DOHH2 (cell line): ENCODE results near the gene ATG12.

Experiments used
- CTCF ChIP-seq: fragments of 200-600 bp; sonication (generic); IDR thresholded peaks from one replicate; pipeline ENCODE4 v1.5.1; 2014; ENCODE audit warnings: antibody characterized with exemption, mild to moderate bottlenecking, low read depth, low read length; ENCODE audit not compliant: poor library complexity, severe bottlenecking
- EZH2phosphoT487 ChIP-seq: fragments of 200-600 bp; sonication (generic); IDR thresholded peaks from 2 replicates; pipeline ENCODE4 v1.6.1; 2017; ENCODE audit warnings: borderline replicate concordance, mild to moderate bottlenecking, antibody characterized with exemption, low read length, moderate library complexity, mixed read lengths

DNA sequence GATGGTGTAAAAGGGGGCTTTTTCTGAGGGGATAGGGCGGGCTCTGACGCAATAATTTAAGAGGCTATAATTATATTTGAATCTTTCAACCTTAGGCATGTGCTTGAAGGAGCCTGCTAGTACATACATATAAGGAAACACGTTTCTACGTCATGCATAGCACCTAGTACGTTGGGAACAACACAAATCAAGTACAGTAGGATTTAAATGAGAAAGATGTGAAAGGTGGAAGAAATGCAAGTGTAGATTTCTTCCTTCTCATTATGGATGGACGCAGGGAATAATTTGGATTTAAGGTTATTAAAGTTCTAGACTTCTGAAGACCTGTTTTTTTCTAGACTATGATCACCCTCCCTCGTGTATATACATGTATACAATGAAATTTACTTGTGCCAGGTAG lies 24.0 kb downstream of the ATG12 start:
- TF ChIP-seq EZH2phosphoT487 (no peak), CTCF (no peak)
